Hypothalamus (tissue), 51 donors: Measurements from ENCODE around the gene ZNF467.
A peak's percentile ranks its signal among the peaks of the same experiment; 100 is the strongest.

Experiments used
- DNase-seq, 51 donors: peaks; one replicate each; lab custom pipeline; 2025; lab: John Stamatoyannopoulos, UW

Gene ZNF467

DNA sequence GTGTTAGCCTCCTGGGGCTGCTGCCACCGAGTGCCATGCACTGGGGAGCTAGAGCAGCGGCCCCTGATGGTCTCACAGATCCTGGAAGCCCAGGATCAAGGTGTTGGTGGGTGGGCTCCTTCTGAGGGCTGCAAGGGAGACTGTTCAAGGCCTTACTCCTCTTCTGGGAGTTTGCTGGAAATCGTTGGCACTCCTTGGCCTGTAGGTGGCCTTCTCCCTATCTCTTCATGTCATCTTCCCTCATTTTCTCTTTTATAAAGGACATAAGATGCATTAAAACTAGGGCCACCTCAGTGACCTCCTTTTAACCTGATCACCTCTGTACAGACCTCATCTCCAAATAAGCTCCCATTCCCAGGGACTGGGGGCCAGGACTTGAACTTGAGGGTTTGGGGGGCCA is 37.8 kb upstream of the ZNF467 start:
- no peak for DNase-seq

DNA sequence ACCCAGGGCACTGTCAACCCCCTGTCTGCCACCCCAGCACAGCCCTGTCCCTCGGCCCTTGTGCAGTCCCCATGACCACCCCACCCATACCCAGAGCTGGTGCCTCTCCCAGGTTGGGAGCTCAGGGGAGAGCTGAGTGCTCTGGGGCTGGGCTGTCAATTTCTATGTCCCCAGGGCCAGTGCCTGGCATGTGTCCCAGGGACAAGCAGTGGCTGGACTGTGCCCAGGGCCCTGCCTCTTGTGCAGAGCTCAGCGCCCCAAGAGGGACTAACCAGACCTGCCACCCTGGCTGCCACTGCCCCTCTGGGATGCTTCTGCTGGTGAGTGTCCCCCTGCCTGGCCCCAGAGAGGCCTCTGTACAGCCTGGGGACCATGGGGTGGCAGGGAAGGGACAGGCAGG is 35.8 kb upstream of the ZNF467 start:
- DNase-seq: peak in 11 of 51 donors; percentile 6 to 50 (median 25)

DNA sequence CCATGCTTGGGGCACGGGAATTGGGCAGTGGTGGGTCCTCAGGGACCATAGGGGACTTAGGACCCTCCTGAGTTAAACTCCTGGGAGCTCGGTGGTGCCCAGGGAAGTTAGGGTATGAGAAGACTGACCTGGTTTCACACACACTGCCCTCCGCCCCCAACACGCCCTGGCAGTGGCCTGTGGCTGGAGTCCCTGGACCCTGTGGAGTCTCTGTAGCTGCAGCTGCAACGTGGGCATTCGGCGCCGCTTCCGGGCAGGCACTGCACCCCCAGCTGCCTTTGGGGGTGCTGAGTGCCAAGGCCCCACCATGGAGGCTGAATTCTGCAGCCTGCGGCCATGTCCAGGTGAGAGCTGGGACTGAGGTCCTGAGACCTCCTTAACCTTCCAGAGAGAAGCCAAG is 34.9 kb upstream of the ZNF467 start:
- DNase-seq: no peak

DNA sequence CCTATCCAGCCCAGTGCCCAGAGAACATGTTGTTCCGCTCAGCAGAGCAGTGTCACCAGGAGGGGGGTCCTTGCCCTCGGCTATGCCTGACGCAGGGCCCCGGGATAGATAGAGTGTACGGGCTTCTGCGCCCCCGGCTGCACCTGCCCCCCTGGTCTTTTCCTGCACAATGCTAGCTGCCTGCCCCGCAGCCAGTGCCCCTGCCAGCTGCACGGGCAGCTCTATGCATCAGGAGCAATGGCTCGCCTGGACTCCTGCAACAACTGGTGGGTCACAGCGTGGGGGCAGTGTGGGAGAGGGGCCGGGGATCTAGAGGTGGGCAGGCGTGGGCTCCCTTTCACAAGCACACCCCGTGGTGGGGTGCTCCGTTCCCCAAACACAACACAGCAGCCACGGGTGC is 33.3 kb upstream of the ZNF467 start:
- DNase-seq: no peak

DNA sequence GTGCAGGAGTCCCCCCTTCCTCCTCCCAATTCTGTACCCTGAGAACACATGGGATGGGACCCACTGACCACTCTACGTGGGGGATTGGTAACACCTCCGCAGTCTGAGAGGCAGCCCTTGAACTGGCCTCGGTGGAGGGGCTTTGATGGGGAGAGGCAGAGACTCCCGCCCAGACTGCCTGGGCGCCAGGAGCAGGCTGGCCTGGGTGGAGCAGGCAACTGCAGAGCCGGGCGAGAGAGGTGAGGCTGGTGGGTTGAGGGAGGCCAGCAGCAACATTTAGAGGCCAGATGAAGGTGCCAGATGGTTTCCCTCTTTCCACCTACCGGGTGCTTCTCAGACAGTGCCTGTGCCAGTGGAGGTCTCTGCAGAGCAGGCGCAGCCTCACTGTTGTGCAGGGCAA is 30.7 kb upstream of the ZNF467 start:
- DNase-seq: no peak

DNA sequence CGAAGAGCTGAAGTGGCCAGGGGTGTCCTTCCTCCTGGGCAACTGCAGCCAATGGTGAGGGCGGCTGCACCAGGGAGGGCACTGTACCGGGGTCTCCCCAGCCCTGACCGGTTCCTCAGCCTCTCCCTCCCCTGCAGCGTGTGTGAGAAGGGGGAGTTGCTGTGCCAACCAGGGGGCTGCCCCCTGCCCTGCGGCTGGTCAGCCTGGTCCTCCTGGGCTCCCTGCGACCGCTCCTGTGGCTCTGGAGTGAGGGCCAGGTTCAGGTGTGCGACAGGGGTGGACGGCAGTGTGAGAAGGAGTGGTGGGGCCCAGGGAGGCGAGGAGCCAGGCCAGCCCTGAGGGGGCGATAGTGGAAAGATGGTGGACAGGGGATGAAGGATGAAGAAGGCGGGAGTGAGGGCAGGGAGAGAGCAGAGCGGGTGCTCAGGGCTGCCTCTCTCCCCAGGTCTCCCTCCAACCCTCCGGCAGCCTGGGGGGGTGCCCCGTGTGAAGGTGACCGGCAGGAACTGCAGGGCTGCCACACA is 30.2 kb upstream of the ZNF467 start:
- no peak for DNase-seq

DNA sequence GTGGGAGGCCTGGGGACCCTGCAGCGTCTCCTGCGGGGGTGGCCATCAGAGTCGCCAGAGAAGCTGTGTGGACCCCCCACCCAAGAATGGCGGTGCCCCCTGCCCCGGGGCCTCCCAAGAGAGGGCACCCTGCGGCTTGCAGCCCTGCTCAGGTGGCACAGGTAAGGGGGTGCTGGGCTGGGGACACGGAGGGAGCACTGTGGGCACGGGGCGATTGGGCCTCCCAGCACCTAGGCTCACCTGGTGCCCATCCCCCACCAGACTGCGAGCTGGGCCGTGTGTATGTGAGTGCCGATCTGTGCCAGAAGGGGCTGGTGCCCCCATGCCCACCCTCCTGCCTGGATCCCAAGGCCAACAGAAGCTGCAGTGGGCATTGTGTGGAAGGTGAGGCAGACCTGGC is 29.6 kb upstream of the ZNF467 start:
- DNase-seq: no peak

DNA sequence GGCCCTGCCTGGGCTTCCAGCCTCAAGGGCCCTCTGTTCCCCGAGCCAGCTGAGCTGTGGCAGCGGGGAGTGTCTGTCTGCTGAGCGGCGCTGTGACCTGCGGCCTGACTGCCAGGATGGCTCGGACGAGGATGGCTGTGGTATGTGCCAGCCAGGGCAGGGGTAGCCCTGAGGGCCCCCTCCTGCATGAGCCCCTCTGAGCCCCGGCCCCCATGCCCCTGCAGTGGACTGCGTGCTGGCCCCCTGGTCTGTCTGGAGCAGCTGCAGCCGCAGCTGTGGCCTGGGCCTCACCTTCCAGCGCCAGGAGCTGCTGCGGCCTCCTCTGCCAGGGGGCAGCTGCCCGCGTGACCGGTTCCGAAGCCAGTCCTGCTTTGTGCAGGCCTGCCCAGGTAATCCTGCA is 28.4 kb upstream of the ZNF467 start:
- DNase-seq: no peak

DNA sequence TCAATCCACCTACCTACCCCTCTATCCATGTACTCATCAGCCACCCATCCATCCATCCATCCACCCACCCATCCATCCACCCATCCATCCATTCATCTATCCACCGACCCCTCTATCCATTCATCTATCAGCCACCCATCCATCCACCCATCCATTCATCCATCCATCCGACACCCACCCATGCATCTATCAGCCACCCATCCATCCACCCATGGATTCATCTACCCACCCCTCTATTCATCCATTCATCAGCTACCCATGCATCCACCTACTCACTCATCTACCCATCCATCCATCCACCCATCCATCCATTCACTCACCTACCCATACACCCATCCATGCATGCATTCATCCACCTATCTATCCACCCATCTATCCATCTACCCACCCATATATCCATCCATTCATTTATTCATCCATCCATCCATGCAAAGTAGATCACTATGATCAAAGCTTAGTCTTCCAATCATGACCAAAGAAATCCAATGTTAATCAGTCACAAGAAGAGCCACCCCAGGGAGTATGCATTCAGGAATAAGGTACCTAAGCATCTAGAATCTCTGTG is 27.7 kb upstream of the ZNF467 start:
- DNase-seq: no peak

DNA sequence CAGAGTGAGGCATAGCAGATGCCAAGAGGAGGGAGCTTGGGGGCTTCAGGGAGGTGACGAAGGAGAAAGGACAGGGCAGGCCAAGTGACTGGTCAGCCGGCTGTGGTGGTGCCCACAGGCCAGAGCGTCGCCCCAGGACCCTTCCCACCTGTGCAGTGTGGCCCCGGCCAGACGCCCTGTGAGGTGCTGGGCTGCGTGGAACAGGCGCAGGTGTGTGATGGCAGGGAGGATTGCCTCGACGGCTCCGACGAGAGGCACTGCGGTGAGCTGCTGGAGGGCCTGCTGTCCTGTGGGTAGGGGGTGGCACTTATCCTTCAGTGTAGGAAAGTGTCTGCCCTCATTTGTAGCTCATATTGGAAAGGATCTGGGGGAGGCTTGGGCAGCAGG is 26.8 kb upstream of the ZNF467 start:
- no peak for DNase-seq

DNA sequence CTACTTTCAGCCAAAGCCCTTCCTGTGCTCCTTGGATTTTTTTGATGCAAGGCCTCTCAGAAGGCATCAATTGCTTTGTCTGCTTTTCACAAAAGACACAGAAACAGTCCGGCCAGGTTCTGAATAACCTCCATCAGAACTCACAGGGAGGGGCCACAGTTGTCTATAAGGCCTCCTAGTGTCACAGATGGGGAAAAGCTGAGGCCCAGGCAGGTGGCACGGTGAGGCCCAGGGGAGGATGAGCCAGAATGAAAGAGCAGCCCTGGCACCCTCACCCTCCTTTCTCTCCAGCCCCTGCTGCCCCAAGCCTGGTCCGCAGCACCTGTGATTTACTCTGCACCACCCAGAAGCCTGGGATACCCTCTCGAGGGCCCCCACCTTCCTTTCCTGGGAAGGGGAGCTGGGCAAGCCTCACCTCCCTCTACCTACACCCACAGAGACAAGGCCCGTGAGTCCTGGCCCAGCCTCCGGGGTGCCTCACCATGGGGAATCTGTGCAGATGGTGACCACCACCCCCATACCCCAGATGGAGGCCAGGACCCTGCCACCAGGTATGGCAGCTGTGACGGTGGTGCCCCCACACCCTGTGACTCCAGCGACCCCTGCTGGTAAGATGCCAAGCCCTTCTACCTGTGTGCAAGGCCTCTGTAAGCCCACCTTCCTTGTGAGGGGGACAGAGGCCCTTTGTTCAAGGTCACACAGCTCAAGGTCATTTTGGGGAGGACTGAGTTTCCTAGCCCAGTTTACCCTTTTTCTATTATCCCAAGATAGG is 26.2 kb upstream of the ZNF467 start:
- peak in 1 of 51 donors; percentile 11 for DNase-seq

DNA sequence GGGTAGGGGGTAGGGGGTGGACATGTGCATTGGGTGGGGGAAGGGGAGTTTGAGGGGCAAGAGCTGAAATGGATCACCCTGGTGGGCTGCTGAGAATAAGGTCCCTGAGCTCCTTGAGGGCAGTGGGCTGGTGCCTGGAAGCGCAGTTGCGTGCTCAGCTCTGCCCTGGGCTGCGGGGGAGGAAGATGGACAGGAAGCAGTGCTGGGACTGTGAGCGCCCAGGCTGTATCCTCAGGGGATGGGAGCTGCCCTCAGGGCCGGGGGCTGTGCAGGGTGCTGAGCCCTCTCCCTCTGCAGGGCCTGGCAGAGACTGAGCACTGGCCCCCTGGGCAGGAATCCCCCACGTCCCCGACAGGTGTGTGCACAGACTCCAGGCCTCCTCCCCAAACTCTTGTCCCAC is 24.4 kb upstream of the ZNF467 start:
- DNase-seq: no peak

DNA sequence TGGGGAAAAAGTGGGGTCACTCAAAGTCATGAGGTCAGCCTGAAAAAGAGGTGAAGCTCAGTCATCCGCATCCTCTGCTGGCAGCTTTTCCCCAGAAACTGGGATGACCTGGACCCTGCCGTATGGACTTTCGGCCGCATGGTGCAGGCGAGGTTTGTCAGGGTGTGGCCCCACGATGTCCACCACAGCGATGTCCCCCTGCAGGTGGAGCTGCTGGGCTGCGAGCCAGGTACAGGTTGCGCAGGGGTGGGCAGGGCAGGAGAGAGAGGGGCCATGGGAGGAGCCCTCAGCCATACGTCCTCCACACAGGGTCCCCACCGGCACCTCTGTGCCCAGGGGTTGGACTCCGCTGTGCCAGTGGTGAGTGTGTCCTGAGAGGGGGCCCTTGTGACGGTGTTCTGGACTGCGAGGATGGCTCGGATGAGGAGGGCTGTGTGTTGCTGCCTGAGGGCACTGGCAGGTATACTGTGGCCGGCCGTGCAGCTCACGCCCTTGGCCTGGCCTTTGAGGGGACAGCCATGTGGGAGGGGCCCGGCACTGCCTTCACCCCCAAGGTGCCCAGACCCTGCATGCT is 23.0 kb upstream of the ZNF467 start:
- DNase-seq: no peak

DNA sequence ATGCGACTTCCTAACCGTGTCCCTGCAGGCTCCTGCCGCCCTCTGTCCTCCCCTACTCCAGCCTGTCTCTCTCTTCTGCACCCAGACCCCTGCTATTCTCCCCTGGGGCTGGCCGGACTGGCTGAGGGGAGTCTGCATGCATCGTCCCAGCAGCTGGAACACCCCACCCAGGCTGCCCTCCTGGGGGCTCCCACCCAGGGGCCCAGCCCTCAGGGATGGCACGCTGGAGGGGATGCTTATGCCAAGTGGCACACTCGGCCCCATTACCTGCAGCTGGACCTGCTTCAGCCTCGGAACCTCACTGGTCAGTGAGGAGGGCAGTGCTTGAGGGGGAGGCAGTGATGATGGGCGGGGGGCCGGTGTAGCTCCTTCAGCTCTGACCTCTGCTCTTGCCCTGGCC is 21.7 kb upstream of the ZNF467 start:
- no peak for DNase-seq

DNA sequence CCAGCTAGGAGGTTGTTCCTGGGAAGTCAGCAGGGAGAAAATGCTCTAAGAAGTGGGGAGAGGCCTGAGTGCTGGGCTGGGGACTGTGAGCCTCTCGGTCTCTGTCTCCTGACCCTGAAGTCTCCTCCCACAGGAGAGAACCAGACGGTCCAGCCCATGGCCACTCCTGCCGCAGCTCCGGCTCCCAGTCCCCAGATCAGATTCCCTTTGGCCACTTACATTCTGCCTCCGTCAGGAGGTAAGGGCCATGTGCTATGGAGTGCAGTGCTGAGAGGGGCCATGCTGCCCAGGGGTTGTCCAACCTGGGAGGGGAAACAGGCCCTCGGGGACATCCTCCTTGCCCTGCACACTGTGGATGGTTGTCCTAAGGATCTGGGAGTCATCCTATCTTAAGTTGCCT is 21.3 kb upstream of the ZNF467 start:
- no peak for DNase-seq

DNA sequence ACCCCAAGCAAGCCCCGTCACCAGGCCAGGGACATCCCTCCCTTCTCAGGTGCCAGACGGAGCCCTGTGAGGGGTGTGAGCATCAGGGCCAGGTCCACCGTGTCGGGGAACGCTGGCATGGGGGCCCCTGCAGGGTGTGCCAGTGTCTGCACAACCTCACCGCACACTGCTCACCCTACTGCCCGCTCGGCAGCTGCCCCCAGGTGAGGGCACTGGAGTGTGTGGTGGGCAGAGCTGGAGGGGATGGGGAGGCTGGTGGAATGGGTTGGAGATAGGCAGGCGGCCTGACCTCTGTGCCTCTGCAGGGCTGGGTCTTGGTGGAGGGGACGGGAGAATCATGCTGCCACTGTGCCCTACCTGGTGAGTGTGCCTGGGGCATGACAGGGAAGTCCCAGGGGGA is 19.9 kb upstream of the ZNF467 start:
- DNase-seq: no peak

DNA sequence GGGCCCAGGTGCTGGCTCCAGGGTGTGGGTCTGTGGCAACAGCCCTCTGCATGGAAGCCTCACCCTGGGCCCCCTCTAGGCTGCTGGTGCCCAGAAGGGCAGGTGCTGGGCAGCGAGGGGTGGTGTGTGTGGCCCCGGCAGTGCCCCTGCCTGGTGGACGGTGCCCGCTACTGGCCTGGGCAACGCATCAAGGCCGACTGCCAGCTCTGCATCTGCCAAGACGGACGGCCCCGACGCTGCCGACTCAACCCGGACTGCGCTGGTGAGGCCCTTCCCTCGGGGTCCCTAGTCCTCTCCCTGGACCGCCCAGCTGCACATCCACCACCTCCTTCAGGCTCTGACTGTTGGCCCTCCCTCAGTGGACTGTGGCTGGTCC is 18.8 kb upstream of the ZNF467 start:
- DNase-seq: no peak

DNA sequence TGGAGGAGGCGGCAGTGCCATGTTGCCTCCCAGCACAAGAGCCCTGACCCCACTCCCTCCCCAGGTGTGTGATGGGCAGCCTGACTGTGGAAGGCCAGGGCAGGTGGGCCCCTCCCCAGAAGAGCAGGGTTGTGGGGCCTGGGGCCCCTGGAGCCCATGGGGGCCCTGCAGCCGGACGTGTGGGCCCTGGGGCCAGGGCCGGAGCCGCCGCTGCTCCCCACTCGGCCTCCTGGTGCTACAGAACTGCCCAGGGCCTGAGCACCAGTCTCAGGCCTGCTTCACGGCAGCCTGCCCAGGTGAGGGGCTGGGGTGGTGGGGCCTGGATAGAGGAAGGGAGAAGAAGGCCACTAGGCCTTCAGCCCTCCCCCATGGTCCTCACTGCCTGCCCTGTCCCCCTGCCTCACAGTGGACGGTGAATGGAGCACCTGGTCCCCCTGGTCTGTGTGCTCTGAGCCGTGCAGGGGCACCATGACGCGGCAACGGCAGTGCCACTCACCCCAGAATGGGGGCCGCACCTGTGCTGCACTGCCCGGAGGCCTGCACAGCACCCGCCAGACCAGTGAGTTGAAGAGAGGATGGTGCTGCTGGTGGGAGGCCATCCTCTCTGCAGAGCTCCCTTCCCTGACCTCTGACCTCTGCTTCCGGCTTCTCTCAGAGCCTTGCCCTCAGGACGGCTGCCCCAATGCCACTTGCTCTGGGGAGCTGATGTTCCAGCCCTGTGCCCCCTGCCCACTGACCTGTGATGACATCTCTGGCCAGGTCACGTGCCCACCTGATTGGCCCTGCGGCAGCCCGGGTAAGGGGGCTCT is 18.2 kb upstream of the ZNF467 start:
- DNase-seq: no peak

DNA sequence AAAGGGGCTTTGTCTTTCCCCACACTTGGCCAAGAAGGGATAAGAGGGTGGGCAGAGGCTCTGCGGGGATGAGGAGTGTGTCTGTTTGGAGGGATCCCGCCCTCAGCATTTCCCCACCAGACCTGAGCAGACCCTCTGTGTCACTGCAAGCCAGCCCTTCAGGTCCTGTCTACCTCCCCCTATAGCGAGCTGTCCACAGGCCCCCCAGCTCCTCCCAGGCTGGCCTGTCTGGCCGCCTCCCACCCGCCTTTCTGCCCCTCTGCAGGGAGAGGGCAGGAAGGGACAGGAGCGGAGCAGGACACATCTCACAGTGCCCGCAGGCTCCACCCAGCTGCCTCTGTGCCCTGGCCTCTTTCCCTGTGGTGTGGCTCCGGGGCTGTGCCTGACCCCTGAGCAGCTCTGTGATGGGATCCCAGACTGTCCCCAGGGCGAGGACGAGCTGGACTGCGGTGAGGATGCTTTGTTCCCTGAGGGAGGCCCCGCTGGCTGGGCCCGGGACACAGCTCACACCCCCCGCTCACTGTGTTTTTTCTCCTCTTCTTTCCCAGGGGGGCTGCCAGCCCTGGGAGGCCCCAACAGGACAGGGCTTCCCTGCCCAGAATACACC is 17.5 kb upstream of the ZNF467 start:
- DNase-seq: no peak

DNA sequence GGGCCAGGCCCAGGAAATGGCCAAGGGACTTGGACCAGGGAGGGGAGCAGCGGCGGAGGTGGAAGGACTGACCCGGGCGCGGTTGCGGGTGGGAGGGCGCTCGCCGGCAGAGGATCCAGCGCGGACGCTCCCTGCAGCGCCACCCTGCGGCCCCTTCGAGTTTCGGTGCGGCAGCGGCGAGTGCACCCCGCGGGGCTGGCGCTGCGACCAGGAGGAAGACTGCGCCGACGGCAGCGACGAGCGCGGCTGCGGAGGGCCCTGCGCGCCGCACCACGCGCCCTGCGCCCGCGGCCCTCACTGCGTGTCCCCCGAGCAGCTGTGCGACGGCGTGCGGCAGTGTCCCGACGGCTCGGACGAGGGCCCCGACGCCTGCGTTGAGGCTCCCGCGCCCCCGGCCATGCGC is 16.8 kb upstream of the ZNF467 start:
- peak in 6 of 51 donors; percentile 14 to 57 (median 28) for DNase-seq

DNA sequence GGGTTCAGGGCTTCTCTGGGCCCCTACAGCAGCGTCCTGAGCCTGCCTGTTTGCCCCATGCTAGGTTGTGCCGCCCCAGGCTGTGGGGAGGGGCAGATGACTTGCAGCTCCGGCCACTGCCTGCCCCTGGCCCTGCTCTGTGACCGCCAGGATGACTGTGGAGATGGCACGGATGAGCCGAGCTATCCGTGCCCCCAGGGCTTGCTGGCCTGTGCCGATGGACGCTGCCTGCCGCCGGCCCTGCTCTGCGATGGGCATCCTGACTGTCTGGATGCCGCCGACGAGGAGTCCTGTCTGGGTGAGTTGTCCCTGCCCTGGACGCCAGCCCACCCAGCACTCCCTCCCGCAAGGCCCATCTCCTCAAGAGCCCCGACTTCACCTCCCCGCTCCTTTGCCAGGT is 15.7 kb upstream of the ZNF467 start:
- DNase-seq: no peak
